ENCODE results near the gene ARHGEF39. TPM values are rescaled to one million over a fixed set of nuclear protein-coding genes. Genes with fewer than 3 reads are reported as not detected.

Gene ARHGEF39
- total RNA-seq, 8 experiments from 2014 or later: 0.41 to 7.2 (median 3.0) TPM

DNA sequence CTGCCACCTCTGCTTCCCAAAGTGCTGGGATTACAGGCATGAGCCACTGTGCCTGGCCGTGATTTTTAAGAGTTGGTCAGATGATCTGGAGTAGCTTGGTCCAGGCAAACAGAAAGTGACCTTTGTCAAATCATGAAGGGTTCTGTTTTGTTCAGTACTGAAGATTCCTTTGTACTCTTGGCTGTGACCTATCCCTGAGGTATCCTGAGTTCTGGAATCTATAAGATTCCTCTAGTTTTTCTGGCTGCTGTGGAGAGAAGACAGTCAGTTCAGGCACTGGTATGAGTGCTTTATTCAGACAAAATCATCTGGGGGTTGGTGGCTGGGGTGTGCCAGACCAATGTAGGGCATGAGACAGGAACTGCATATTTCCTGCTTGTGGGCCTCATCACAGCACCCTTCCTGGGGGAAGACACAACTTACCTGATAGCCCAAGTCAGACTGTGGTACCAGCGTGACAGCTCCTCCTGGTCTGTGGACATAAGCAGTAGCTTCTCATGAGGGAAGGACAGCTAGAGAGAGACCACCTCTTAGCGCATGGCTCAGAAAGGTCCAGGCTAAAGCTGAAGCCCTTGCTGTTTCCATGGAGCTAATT lies 3.1 kb downstream of the ARHGEF39 start:
- in situ Hi-C loops (cut with MboI; ENCODE audit: low pct_unique_long_range_greater_than_20kb in 2 of 9, low sequenced_read_pairs in 9 of 9, unreplicated experiment in 9 of 9): no loop called here
- Histone ChIP-seq H3K27ac (no peak overlapping the region), H3K4me3 (no peak overlapping the region), H3K4me1 (replicated peaks in 1 of 2) (peaks cover 7 to 13% of the 10 kb centered on the region in 2 donors)
- WGBS, 10 experiments: 50 to 100% (median 93%) methylated on average over 1 to 2 of the region's 3 CpGs; no CpG with 5 or more reads in 3 of the 10 experiments
- no peak for ATAC-seq (replicated peaks in 6 of 8)

DNA sequence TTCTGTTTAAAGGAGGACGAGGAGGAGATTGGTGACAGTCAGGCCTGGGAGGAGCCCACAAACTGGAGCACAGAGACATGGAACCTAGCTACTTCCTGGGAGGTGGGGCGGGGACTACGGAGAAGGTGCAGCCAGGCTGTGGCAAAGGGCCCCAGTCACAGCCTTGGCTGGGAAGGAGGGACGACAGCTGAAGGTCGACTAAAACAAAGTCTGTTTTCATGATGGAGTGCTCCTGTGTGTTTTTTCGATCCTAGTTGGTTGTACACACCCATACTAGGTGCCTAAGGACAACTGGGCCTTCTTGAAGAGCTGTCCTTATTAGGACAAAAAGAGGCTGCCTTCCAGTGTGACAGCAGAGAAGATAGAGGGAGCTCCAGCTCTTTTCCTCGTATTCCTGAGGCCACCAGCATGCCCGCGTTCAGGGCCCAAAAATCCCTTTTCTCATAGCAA lies 4.0 kb downstream of the ARHGEF39 start:
- in situ Hi-C loops (cut with MboI; ENCODE audit: low pct_unique_long_range_greater_than_20kb in 2 of 9, low sequenced_read_pairs in 9 of 9, unreplicated experiment in 9 of 9): no loop called here

DNA sequence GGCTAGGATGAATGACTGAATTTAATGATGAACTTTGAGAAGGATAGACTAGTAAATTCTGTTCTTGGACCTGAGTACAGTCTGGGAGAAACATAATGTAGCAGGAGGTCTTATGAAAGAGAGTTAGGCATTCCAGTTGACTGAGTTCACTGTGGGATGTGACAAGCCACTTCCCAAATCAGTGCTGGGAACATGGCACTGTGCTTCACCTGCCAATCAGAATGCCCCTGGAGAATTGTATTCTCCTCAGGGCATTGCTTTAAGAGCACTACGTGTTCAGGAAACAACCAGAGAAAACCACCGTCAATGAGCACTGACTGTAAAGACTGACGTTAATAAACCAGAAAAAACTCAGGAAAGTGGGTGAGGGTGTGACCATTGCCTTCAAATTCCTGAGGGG lies 5.7 kb downstream of the ARHGEF39 start:
- H3K27ac ChIP-seq: no peak overlapping the region
- in situ Hi-C loops (cut with MboI; ENCODE audit: low pct_unique_long_range_greater_than_20kb in 2 of 9, low sequenced_read_pairs in 9 of 9, unreplicated experiment in 9 of 9): no loop called here
- peak overlapping the region; percentile 73 to 87 (median 79) for H3K4me3 ChIP-seq
- 26 to 100% (median 87%) methylated on average over 1 to 3 of the region's 3 CpGs; no CpG with 5 or more reads in 1 of the 10 experiments for WGBS, 10 experiments
- ATAC-seq (replicated peaks in 6 of 8): no peak
- H3K4me1 ChIP-seq (replicated peaks in 1 of 2): peaks cover 16 to 18% of the 10 kb centered on the region in 2 donors

More for the DNA sequence above, 4.0 kb downstream of the ARHGEF39 start:
- WGBS, 10 experiments: 40 to 100% (median 73%) methylated on average over 1 to 9 of the region's 9 CpGs; no CpG with 5 or more reads in 1 of the 10 experiments
- no peak for ATAC-seq (replicated peaks in 6 of 8)
- Histone ChIP-seq H3K4me1 (replicated peaks in 1 of 2) (peaks cover 16 to 22% of the 10 kb centered on the region in 2 donors), H3K27ac (no peak overlapping the region), H3K4me3 (no peak overlapping the region)

DNA sequence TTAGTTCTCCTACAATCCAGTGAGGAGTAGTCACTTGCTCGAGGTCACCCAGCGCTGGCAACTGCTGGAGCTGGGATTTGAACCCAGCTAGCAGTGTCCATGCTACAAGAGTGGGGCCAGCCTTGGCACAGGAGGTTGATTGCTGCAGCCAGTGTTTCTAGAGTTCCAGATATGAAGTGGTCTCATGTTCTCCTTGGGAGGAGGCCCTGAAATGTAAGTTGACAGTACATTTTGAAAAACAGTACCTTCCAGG lies 6.1 kb downstream of the ARHGEF39 start:
- in situ Hi-C loops (cut with MboI; ENCODE audit: low pct_unique_long_range_greater_than_20kb in 2 of 9, low sequenced_read_pairs in 9 of 9, unreplicated experiment in 9 of 9): no loop called here
- peak overlapping the region; percentile 73 to 87 (median 79) for H3K4me3 ChIP-seq
- WGBS, 10 experiments: 0 to 10% (median 0%) methylated on average over 2 of the region's 2 CpGs; no CpG with 5 or more reads in 6 of the 10 experiments
- H3K27ac ChIP-seq: peak overlapping the region; percentile 99 to 100
- peaks cover 16% of the 10 kb centered on the region in 2 donors for H3K4me1 ChIP-seq (replicated peaks in 1 of 2)
- ATAC-seq (replicated peaks in 6 of 8): peak in 2 of 8 experiments; percentile 5

DNA sequence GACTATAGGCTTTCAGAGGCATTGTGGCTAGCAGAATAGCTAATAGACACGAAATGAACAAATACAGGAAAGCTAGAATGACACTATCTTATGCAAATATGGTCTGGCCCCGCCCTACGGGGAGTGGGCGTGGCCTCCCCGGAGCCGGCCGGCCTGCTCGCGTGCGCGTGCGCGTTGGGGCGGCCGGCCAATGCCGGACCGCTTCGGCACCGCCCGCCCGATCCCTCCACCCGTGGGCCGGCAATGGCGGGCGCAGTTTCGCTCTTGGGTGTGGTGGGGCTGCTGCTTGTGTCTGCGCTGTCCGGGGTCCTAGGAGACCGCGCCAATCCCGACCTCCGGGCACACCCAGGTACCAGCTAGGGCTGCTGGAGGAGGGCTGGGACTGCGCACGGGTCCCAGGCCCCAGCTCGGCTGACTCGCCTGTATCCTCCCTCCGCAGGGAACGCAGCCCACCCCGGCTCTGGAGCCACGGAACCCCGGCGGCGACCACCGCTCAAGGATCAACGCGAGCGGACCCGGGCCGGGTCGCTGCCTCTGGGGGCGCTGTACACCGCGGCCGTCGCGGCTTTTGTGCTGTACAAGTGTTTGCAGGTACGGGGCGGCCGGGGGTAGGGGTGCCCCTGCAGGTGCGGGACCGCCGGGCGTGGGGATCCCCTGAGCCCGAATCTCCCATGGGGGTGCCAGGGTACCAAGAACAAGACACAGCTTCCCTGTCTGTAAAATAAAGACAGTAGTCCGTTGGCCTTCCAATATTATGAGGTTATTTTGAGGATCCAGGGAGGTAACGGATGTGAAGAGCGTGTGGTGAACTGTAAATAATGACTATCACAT lies 6.6 kb downstream of the ARHGEF39 start, which contains the start of gene CCDC107:
Gene CCDC107, plus strand, starts transcription at position 156 of the 831 bp plus-strand sequence. Its CDS starts 88 bp downstream, at position 244.
- in situ Hi-C loops (cut with MboI; ENCODE audit: low pct_unique_long_range_greater_than_20kb in 2 of 9, low sequenced_read_pairs in 9 of 9, unreplicated experiment in 9 of 9): no loop called here
- H3K4me3 ChIP-seq: peak within 1 kb of the TSS; percentile 73 to 87 (median 79)
- ATAC-seq (replicated peaks in 6 of 8): peak; percentile 56 to 78 (median 70)
- peaks cover 16% of the 10 kb centered on the region in 2 donors for H3K4me1 ChIP-seq (replicated peaks in 1 of 2)
- H3K27ac ChIP-seq: peak within 1 kb of the TSS; percentile 99 to 100
- WGBS, 10 experiments: 0 to 15% (median 0%) methylated on average over 1 to 23 of the region's 67 CpGs; no CpG with 5 or more reads in 1 of the 10 experiments

DNA sequence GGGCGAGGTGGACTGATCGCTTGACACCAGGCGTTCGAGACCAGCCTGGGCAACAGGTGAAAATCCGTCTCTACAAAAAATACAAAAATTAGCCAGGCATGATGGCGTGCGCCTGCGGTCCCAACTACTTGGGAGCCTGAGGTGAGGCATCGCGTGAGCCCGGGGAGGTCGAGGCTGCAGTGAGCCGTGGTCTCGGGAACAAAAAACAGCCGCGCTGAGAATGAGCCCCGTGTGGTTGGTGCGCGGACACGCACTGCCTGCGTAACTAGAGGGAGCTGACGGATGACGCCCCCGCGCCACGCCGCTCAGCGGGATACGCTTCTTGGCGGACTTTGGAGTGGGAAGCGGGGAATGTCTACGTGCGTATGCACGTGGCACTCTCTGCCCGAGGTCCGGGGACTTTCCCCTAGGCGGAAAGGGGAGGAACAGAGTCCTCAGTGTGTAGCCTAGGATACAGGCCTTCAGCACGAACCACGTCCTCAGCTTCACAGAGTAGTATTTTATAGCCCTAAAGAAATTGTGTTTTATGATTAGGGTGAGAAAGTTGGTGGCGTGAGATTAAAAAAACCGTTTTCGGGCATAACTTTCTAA lies 7.4 kb downstream of the ARHGEF39 start, which contains the start of gene RMRP:
Gene RMRP, minus strand, starts transcription at position 474 of the 591 bp plus-strand sequence.
- WGBS, 10 experiments: 0 to 5% (median 2%) methylated on average over 3 to 29 of the region's 42 CpGs
- H3K27ac ChIP-seq: peak within 1 kb of the TSS; percentile 99 to 100
- H3K4me1 ChIP-seq (replicated peaks in 1 of 2): peaks cover 16% of the 10 kb centered on the region in 2 donors
- peak within 1 kb of the TSS; percentile 73 to 87 (median 79) for H3K4me3 ChIP-seq
- ATAC-seq (replicated peaks in 6 of 8): peak; percentile 93 to 94 (median 93)
- in situ Hi-C loops (cut with MboI; ENCODE audit: low pct_unique_long_range_greater_than_20kb in 2 of 9, low sequenced_read_pairs in 9 of 9, unreplicated experiment in 9 of 9): no loop called here

DNA sequence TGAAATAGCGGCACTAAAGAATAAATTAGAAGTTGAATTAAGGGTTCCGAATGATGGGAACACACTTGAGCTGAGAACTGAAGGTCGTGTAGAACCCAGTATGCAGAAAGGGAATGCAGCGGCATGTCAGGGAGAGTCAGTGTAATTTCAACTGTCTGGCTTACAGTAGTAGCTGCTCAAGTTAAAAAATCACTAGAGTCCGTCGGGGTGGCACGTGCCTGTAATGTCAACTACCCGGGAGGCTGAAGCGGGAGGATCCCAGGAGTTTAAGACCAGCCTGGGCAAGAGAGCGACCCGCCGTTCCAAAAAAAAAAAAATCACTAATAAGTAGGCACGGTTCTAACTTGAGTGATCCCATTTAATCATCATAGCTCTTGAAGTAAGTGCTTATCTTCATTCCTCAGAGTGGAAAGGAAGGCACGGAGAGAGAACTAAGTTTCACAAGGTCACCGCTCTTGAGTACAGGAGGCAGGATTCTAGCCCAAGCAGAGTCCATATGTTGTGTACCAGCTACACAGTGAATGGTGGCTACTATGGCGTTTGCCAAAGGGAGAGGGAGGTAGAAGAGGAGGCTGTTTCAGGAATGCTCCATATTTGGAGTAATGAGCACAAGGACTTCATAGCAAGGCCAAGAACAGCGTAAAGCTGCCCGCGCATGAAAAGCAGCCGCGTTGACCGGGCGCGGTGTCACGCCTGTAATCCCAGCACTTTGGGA lies 8.0 kb downstream of the ARHGEF39 start:
- Histone ChIP-seq H3K4me1 (replicated peaks in 1 of 2) (peaks cover 16% of the 10 kb centered on the region in 2 donors), H3K4me3 (peak overlapping the region; percentile 73 to 87 (median 79)), H3K27ac (peak overlapping the region; percentile 99 to 100)
- in situ Hi-C loops (cut with MboI; ENCODE audit: low pct_unique_long_range_greater_than_20kb in 2 of 9, low sequenced_read_pairs in 9 of 9, unreplicated experiment in 9 of 9): no loop called here
- peak in 7 of 8 experiments; percentile 13 to 41 (median 33) for ATAC-seq (replicated peaks in 6 of 8)
- 13 to 100% (median 71%) methylated on average over 1 to 19 of the region's 25 CpGs for WGBS, 10 experiments

DNA sequence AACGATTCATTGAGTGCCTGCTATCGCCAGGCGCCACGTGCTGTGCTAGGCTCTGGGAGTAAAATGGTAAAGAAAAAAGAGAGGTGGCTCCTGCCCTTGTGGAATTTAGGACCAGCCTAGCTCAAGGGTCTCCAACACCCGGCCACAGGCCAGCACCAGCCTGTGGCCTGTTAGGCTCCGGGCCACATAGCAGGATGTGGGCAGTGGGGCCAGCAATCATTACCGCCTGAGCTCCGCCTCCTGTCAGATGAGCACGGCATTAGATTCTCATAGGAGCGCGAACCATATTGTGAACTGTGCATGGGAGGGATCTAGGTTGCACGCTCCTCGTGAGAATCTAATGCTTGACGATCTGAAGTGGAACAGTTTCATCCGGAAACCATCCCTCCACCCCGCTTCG lies 8.6 kb downstream of the ARHGEF39 start:
- no peak overlapping the region for H3K4me3 ChIP-seq
- no peak for ATAC-seq (replicated peaks in 6 of 8)
- 70 to 100% (median 92%) methylated on average over 1 to 14 of the region's 17 CpGs; no CpG with 5 or more reads in 3 of the 10 experiments for WGBS, 10 experiments
- H3K27ac ChIP-seq: peak overlapping the region; percentile 45 to 99
- peaks cover 16% of the 10 kb centered on the region in 2 donors for H3K4me1 ChIP-seq (replicated peaks in 1 of 2)
- in situ Hi-C loops (cut with MboI; ENCODE audit: low pct_unique_long_range_greater_than_20kb in 2 of 9, low sequenced_read_pairs in 9 of 9, unreplicated experiment in 9 of 9): no loop called here

DNA sequence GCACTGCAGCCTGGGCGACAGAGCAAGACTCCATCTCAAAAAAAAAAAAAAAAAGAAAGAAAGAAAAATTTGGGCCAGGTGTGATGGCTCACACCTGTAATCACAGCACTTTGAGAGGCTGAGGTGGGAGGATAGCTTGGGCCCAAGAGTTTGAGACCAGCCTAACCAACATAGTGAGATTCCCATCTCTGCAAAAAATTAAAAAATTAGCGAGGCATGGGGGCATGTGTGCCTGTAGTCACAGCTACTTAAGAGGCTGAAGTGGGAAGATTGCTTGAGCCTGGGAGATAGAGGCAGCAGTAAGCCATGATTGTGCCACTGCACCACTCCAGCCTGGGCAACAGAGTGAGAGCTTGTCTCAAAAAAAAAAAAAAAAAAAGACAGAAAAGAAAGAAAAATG lies 11.4 kb downstream of the ARHGEF39 start:
- Histone ChIP-seq H3K4me3 (no peak overlapping the region), H3K27ac (no peak overlapping the region), H3K4me1 (replicated peaks in 1 of 2) (peaks cover 9 to 10% of the 10 kb centered on the region in 2 donors)
- ATAC-seq (replicated peaks in 6 of 8): no peak
- in situ Hi-C loops (cut with MboI; ENCODE audit: low pct_unique_long_range_greater_than_20kb in 2 of 9, low sequenced_read_pairs in 9 of 9, unreplicated experiment in 9 of 9): no loop called here
- 33 to 100% (median 83%) methylated on average over 1 to 2 of the region's 2 CpGs; no CpG with 5 or more reads in 3 of the 10 experiments for WGBS, 10 experiments

DNA sequence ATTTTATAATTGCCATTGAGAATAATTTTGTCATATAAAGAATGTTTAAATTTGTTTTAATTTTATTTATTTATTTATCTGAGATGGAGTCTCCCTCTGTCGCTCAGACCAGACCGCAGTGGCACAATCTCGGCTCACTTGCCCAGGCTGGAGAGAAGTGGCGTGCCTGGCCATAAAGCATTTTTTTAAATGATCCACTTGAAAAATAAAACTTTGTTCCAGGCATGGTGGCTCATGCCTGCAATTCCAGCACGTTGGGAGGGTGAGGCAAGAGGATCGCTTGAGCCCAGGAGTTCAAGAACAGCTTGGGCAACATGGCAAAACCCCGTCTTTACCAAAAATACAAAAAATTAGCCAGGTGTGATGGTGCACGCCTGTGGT lies 12.2 kb downstream of the ARHGEF39 start:
- no peak for ATAC-seq (replicated peaks in 6 of 8)
- H3K4me3 ChIP-seq: no peak overlapping the region
- WGBS, 10 experiments: 21 to 100% (median 87%) methylated on average over 1 to 8 of the region's 8 CpGs; no CpG with 5 or more reads in 1 of the 10 experiments
- H3K27ac ChIP-seq: no peak overlapping the region
- in situ Hi-C loops (cut with MboI; ENCODE audit: low pct_unique_long_range_greater_than_20kb in 2 of 9, low sequenced_read_pairs in 9 of 9, unreplicated experiment in 9 of 9): no loop called here
- H3K4me1 ChIP-seq (replicated peaks in 1 of 2): peaks cover 11 to 12% of the 10 kb centered on the region in 2 donors

DNA sequence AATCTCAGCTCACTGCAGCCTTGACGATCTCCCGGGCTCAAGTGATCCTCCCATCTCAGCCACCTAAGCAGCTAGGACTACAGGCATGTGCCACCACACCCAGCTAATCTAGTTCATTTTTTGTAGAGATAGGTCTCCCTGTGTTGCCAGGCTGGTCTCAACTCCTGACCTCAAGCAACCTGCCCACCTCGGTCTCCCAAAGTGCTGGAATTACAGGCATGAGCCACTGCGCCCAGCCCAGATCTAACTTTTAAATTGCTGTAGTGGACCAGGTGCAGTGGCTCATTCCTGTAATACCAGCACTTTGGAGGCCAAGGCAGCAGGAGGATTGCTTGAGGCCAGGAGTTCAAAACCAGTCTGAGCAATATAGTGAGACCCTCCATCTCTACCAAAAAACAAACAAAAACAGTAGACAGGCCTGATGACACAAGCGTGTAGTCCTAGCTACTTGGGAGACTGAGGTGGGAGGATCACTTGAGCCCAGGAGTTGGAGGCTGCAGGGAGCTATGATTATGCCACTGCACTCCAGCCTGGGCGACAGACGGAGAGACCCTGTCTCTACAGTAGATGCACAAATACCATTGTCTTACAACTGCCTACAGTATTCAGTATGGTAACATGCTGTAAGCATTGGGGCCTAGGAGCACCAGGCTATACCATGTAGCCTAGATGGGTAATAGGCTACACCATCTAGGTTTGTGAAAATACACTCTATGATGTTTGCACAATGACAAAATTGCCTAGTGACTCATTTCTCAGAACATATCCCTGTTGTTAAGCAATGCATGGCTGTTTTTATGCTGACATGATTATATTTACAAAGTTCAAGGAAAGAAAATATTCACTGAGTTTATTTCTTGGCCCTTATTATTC lies 12.8 kb downstream of the ARHGEF39 start:
- peak in 1 of 8 experiments; percentile 17 for ATAC-seq (replicated peaks in 6 of 8)
- 58 to 100% (median 84%) methylated on average over 1 to 7 of the region's 7 CpGs; no CpG with 5 or more reads in 1 of the 10 experiments for WGBS, 10 experiments
- in situ Hi-C loops (cut with MboI; ENCODE audit: low pct_unique_long_range_greater_than_20kb in 2 of 9, low sequenced_read_pairs in 9 of 9, unreplicated experiment in 9 of 9): no loop called here
- peaks cover 17 to 18% of the 10 kb centered on the region in 2 donors for H3K4me1 ChIP-seq (replicated peaks in 1 of 2)
- H3K4me3 ChIP-seq: no peak overlapping the region
- H3K27ac ChIP-seq: no peak overlapping the region
